HEK293 (cell line): Measurements from ENCODE around the gene ZNF473.

Experiments
- CTCF ChIA-PET: fragments of 350-600 bp; formaldehyde crosslinking; extraction: SDS; loops from one replicate; lab custom pipeline; 2021; ENCODE audit warnings: antibody characterized with exemption; lab: Yijun Ruan, JAX
- POLR2A ChIA-PET: fragments of 300-600 bp; formaldehyde crosslinking; extraction: SDS; loops from one replicate; lab custom pipeline; 2020; ENCODE audit warnings: antibody characterized with exemption, inconsistent platforms; lab: Yijun Ruan, JAX
- H3K27ac ChIP-seq: fragments of 200-500 bp; sonication (Bioruptor generic); 2 replicates; pipeline ENCODE4 v1.5.1; 2014; ENCODE audit warnings: low read depth, low read length, control low read depth, inconsistent platforms; ENCODE audit errors: extremely low read depth
- H3K36me3 ChIP-seq, 2 experiments: fragments of 200-500 bp in 1 of 2; sonication (Bioruptor generic) in 1 of 2; 1 replicate in 1 of 2; 2 replicates in 1 of 2; pipeline ENCODE4 v1.5.1; 2014 to 2017; ENCODE audit warnings: inconsistent platforms in 2 of 2, low read length in 2 of 2; ENCODE audit not compliant: control insufficient read depth in 2 of 2, insufficient read depth in 1 of 2
- H3K4me1 ChIP-seq: fragments of 200-500 bp; sonication (Bioruptor generic); 2 replicates; pipeline ENCODE4 v1.5.1; 2014; ENCODE audit warnings: mild to moderate bottlenecking, low read length, inconsistent platforms; ENCODE audit not compliant: control insufficient read depth, insufficient read depth
- H3K4me3 ChIP-seq: 2 replicates; pipeline ENCODE4 v1.5.1; 2011; ENCODE audit warnings: low read depth, mild to moderate bottlenecking, control low read depth, low read length, moderate library complexity
- H3K9me3 ChIP-seq: fragments of 200-500 bp; sonication (Bioruptor generic); 2 replicates; pipeline ENCODE4 v1.5.1; 2014; ENCODE audit warnings: low read depth, low read length, inconsistent platforms; ENCODE audit not compliant: control insufficient read depth, insufficient read depth
- FEZF1 ChIP-seq: fragments of 450-650 bp; formaldehyde crosslinking; IDR thresholded peaks from 2 replicates; pipeline ENCODE4 v1.5.1; 2016; ENCODE audit warnings: missing biosample characterization, missing genetic modification characterization
- HOXD13 ChIP-seq: sonication (generic); formaldehyde crosslinking; IDR thresholded peaks from 2 replicates; pipeline ENCODE4 v1.8.0; 2022; ENCODE audit warnings: missing genetic modification reagents, borderline replicate concordance
- KLF10 ChIP-seq: fragments of 450-650 bp; IDR thresholded peaks from 2 replicates; pipeline ENCODE4 v1.5.1; 2018; ENCODE audit warnings: missing biosample characterization, mild to moderate bottlenecking, missing genetic modification characterization
- KLF16 ChIP-seq: fragments of 450-650 bp; formaldehyde crosslinking; IDR thresholded peaks from 2 replicates; pipeline ENCODE4 v1.5.1; 2017; ENCODE audit warnings: missing biosample characterization, missing genetic modification characterization
- PRDM1 ChIP-seq: fragments of 450-650 bp; formaldehyde crosslinking; IDR thresholded peaks from 2 replicates; pipeline ENCODE4; 2016; ENCODE audit warnings: missing biosample characterization, missing genetic modification characterization
- PRDM2 ChIP-seq: fragments of 450-650 bp; formaldehyde crosslinking; IDR thresholded peaks from 2 replicates; pipeline ENCODE4 v1.5.1; 2016; ENCODE audit warnings: missing biosample characterization, missing genetic modification characterization, borderline replicate concordance
- ZBTB49 ChIP-seq: fragments of 450-650 bp; formaldehyde crosslinking; IDR thresholded peaks from 2 replicates; pipeline ENCODE4 v1.5.1; 2016; ENCODE audit warnings: missing biosample characterization, missing genetic modification characterization, low read depth
- ZBTB6 ChIP-seq: fragments of 450-650 bp; formaldehyde crosslinking; IDR thresholded peaks from 2 replicates; pipeline ENCODE4 v1.5.1; 2017; ENCODE audit warnings: missing biosample characterization, missing genetic modification characterization
- ZBTB7A ChIP-seq: fragments of 450-650 bp; formaldehyde crosslinking; IDR thresholded peaks from 2 replicates; pipeline ENCODE4 v1.5.1; 2016; ENCODE audit warnings: low read depth, missing biosample characterization, missing genetic modification characterization
- ZFHX2 ChIP-seq: fragments of 450-650 bp; formaldehyde crosslinking; conservative IDR thresholded peaks from 2 replicates; pipeline ENCODE4 v1.5.1; 2016; ENCODE audit warnings: missing biosample characterization, missing genetic modification characterization
- ZFP69B ChIP-seq: fragments of 450-650 bp; formaldehyde crosslinking; IDR thresholded peaks from 2 replicates; pipeline ENCODE4 v1.5.1; 2016; ENCODE audit warnings: missing biosample characterization, missing genetic modification characterization
- ZNF169 ChIP-seq: fragments of 450-650 bp; formaldehyde crosslinking; IDR thresholded peaks from 2 replicates; pipeline ENCODE4 v1.5.1; 2016; ENCODE audit warnings: missing biosample characterization, missing genetic modification characterization
- ZNF2 ChIP-seq: fragments of 450-650 bp; formaldehyde crosslinking; IDR thresholded peaks from 2 replicates; pipeline ENCODE4 v1.5.1; 2016; ENCODE audit warnings: missing biosample characterization, missing genetic modification characterization
- ZNF280C ChIP-seq: fragments of 450-650 bp; formaldehyde crosslinking; IDR thresholded peaks from 2 replicates; pipeline ENCODE4 v1.5.1; 2016; ENCODE audit warnings: missing biosample characterization, missing genetic modification characterization
- ZNF335 ChIP-seq: fragments of 450-650 bp; formaldehyde crosslinking; conservative IDR thresholded peaks from 2 replicates; pipeline ENCODE4 v1.5.1; 2016; ENCODE audit warnings: missing biosample characterization, missing genetic modification characterization
- ZNF521 ChIP-seq: fragments of 450-650 bp; formaldehyde crosslinking; IDR thresholded peaks from 2 replicates; pipeline ENCODE4 v1.5.1; 2017; ENCODE audit warnings: missing biosample characterization, mild to moderate bottlenecking, missing genetic modification characterization
- ZNF548 ChIP-seq: fragments of 450-650 bp; formaldehyde crosslinking; IDR thresholded peaks from 2 replicates; pipeline ENCODE4 v1.5.1; 2016; ENCODE audit warnings: missing biosample characterization, missing genetic modification characterization
- ZNF549 ChIP-seq: fragments of 450-650 bp; IDR thresholded peaks from 2 replicates; pipeline ENCODE4 v1.5.1; 2018; ENCODE audit warnings: missing biosample characterization, missing genetic modification characterization, mild to moderate bottlenecking, inconsistent platforms, moderate library complexity
- ZNF621 ChIP-seq: fragments of 450-650 bp; formaldehyde crosslinking; IDR thresholded peaks from 2 replicates; pipeline ENCODE4 v1.5.1; 2017; ENCODE audit warnings: missing biosample characterization, missing genetic modification characterization
- ZNF626 ChIP-seq: fragments of 450-650 bp; sonication (Bioruptor Pico); formaldehyde crosslinking; IDR thresholded peaks from 2 replicates; pipeline ENCODE4 v1.5.1; 2018; ENCODE audit warnings: missing biosample characterization, missing genetic modification characterization, inconsistent platforms
- ZNF639 ChIP-seq: fragments of 450-650 bp; formaldehyde crosslinking; IDR thresholded peaks from 2 replicates; pipeline ENCODE4 v1.5.1; 2016; ENCODE audit warnings: missing biosample characterization, missing genetic modification characterization
- ZNF785 ChIP-seq: fragments of 450-650 bp; formaldehyde crosslinking; IDR thresholded peaks from 2 replicates; pipeline ENCODE4 v1.5.1; 2016; ENCODE audit warnings: missing biosample characterization, missing genetic modification characterization

ZNF473 gene

GRCh38 chr19:50020481-50020880, 5.3 kb upstream of the ZNF473 start:
- TF ChIP-seq ZBTB7A (no peak), FEZF1 (peak; percentile 44; the same call in 1 of the 2 replicates), ZBTB6 (tag by site-specific recombination) (no peak), PRDM1 (tag by site-specific recombination) (0 out of 2 replicates have a peak, but pooled peaks have one; percentile 5), ZNF280C (no peak), ZFP69B (no peak), HOXD13 (CRISPR knock-in tag) (no peak)
- Histone ChIP-seq H3K4me1 (peaks cover 6% of the 10 kb centered on the region), H3K9me3 (no peaks in the 10 kb centered on the region), H3K36me3 (peaks cover 34 to 41% of the 10 kb centered on the region in 2 experiments), H3K4me3 (no peak overlapping the region), H3K27ac (no peak overlapping the region)
- CTCF ChIA-PET = no interaction called here
- POLR2A ChIA-PET = interaction anchor here (0.7 kb wide), 1 partner anchor 82 kb away, joined by 3 read pairs; no protein-coding TSS in a partner anchor

GRCh38 chr19:50022823-50023222, 3.0 kb upstream of the ZNF473 start:
- Histone ChIP-seq H3K4me1 (peaks cover 6% of the 10 kb centered on the region), H3K9me3 (no peaks in the 10 kb centered on the region), H3K27ac (no peak overlapping the region), H3K36me3 (peaks cover 14 to 26% of the 10 kb centered on the region in 2 experiments), H3K4me3 (no peak overlapping the region)
- ChIA-PET POLR2A (no interaction called here), CTCF (no interaction called here)
- TF ChIP-seq KLF16 (tag by site-specific recombination) (no peak), ZFHX2 (tag by site-specific recombination) (no peak), ZNF639 (tag by site-specific recombination) (no peak), ZNF549 (no peak), PRDM2 (tag by site-specific recombination) (no peak), ZNF169 (tag by site-specific recombination) (no peak), ZNF785 (tag by site-specific recombination) (no peak), ZBTB49 (no peak), ZNF626 (tag by site-specific recombination) (no peak), ZNF335 (tag by site-specific recombination) (no peak), ZNF548 (tag by site-specific recombination) (no peak), ZNF2 (tag by site-specific recombination) (no peak), KLF10 (tag by site-specific recombination) (no peak), ZNF521 (no peak), ZNF621 (tag by site-specific recombination) (no peak)
